GM10248 (cell line): ENCODE data around the gene LRIT1.

Experiments used
- CTCF ChIA-PET: fragments of 300-600 bp; sonication (Branson Sonifier 250); formaldehyde crosslinking; extraction: SDS; loops from one replicate; lab custom pipeline; 2021; ENCODE audit warnings: antibody characterized with exemption; lab: Yijun Ruan, JAX
- POLR2A ChIA-PET: fragments of 350-650 bp; sonication (Branson Sonifier 250); formaldehyde crosslinking; extraction: SDS; loops from one replicate; lab custom pipeline; 2020; ENCODE audit warnings: antibody characterized with exemption; lab: Yijun Ruan, JAX
- DNase-seq: peaks from one replicate; pipeline ENCODE4 v3.0.0; 2012; ENCODE audit errors: extremely low spot score
- CTCF ChIP-seq: IDR thresholded peaks from 2 replicates; pipeline ENCODE4 v1.5.1; 2012; ENCODE audit warnings: mild to moderate bottlenecking, low read depth; ENCODE audit errors: extremely low read depth, missing control alignments, control extremely low read depth

LRIT1 gene

GRCh38 chr10:84211566-84211965 is 29.8 kb downstream of the LRIT1 start:
- DNase-seq: no peak
- CTCF ChIA-PET: interaction anchor here (1.3 to 6.9 kb wide), 4 partner anchors 9 to 326 kb away, joined by 3 to 74 read pairs (median 8); no protein-coding TSS in a partner anchor
- no peak for TF ChIP-seq CTCF
- POLR2A ChIA-PET: no interaction called here

- TF ChIP-seq CTCF: no peak
- CTCF ChIA-PET: interaction anchor here (1.1 to 10.1 kb wide), 5 partner anchors 9 to 67 kb away, joined by 3 to 115 read pairs (median 5); partner anchors contain the start of gene GHITM
- DNase-seq: no peak
- POLR2A ChIA-PET: no interaction called here
Measured at GRCh38 chr10:84208023-84208422, 33.3 kb downstream of the LRIT1 start.

- ChIA-PET CTCF (interaction anchor here (0.6 to 10.1 kb wide), 25 partner anchors 9 to 331 kb away, joined by 3 to 115 read pairs (median 4); partner anchors contain the start of genes GHITM and GPR15LG), POLR2A (no interaction called here)
- DNase-seq: no peak
- no peak for TF ChIP-seq CTCF
Measured at GRCh38 chr10:84205853-84206525, 35.4 kb downstream of the LRIT1 start.

- peak; percentile 77 for DNase-seq
- ChIA-PET POLR2A (interaction anchor here (1.2 kb wide), 1 partner anchor 57 kb away, joined by 3 read pairs; no protein-coding TSS in a partner anchor), CTCF (interaction anchor here (0.5 to 10.1 kb wide), 30 partner anchors 8 to 332 kb away, joined by 3 to 115 read pairs (median 4); partner anchors contain the start of genes GHITM and GPR15LG)
- peak; percentile 93 for TF ChIP-seq CTCF
Measured at GRCh38 chr10:84205049-84205852, 36.1 kb downstream of the LRIT1 start.

- CTCF ChIA-PET: interaction anchor here (0.5 to 10.1 kb wide), 21 partner anchors 9 to 333 kb away, joined by 3 to 115 read pairs (median 4); partner anchors contain the start of gene GHITM
- POLR2A ChIA-PET: interaction anchor here (1.2 kb wide), 1 partner anchor 57 kb away, joined by 3 read pairs; no protein-coding TSS in a partner anchor
- TF ChIP-seq CTCF: no peak
- no peak for DNase-seq
Measured at GRCh38 chr10:84204610-84205009, 36.7 kb downstream of the LRIT1 start.

- ChIA-PET CTCF (interaction anchor here (1.2 to 10.1 kb wide), 9 partner anchors 11 to 143 kb away, joined by 3 to 115 read pairs (median 6); partner anchors contain the start of gene GHITM), POLR2A (interaction anchor here (1.2 kb wide), 1 partner anchor 56 kb away, joined by 3 read pairs; no protein-coding TSS in a partner anchor)
- peak; percentile 59 for TF ChIP-seq CTCF
- peak; percentile 74 for DNase-seq
Measured at GRCh38 chr10:84204122-84204521, 37.2 kb downstream of the LRIT1 start.
